HG03196 (cell line): Measurements from ENCODE around the gene CACNA1S.

Experiments used
- ATAC-seq: cut with Tn5 transposase; IDR thresholded peaks from one replicate; pipeline ENCODE4 v1.9.1; 2021; ENCODE audit not compliant: unreplicated experiment

CACNA1S gene

GRCh38 chr1:201119206-201120197 lies 7.3 kb upstream of the CACNA1S start:
- ATAC-seq = no peak

DNA sequence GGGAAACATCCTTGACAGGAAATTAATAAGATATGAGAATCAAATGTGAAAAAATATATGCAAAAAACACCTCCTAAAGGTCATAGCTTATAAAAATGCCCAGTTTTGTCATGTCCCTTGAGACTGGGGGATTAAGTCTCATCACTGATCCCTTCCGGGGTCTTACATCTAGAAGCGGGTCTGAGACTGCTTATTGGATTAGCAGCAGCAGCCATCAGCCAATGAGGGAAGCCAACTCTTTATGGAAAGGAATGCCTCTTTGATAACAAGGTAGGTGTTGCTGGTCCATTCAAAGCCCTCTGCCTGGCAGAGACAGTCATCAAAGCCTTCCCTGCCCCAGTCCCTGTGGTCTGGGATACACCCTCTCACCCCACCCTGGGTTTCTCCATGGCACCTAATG lies 3.9 kb upstream of the CACNA1S start:
- ATAC-seq = no peak

DNA sequence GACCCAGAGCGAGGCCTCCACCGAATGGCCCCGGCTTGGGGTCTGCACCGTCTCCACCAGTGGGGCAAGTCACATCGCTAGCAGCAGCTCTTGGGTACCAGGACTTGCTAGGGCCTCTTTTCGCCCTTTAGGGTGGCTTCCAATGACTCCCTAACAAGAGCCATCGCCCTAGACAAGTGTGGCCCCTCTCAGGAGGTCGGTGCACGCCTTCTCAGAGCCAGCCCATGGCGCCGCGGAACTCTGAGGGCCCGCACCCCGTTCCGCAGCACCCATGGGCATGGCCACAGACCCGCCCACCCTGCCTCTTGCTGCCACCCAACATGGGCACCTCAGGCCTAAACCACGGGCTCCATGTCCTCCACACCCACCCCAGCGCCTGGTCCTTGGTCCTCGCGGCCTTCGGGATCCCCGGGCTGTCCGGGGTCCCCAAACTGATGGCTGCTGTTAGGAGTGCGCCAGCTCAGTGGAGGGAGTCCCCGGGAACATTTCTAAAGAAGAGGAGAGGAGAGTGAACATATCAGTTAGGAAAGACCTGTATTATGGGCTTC lies 3.2 kb upstream of the CACNA1S start:
- ATAC-seq = no peak

- ATAC-seq = peak; percentile 84
Measured at GRCh38 chr1:201114245-201115131, 2.3 kb upstream of the CACNA1S start.

DNA sequence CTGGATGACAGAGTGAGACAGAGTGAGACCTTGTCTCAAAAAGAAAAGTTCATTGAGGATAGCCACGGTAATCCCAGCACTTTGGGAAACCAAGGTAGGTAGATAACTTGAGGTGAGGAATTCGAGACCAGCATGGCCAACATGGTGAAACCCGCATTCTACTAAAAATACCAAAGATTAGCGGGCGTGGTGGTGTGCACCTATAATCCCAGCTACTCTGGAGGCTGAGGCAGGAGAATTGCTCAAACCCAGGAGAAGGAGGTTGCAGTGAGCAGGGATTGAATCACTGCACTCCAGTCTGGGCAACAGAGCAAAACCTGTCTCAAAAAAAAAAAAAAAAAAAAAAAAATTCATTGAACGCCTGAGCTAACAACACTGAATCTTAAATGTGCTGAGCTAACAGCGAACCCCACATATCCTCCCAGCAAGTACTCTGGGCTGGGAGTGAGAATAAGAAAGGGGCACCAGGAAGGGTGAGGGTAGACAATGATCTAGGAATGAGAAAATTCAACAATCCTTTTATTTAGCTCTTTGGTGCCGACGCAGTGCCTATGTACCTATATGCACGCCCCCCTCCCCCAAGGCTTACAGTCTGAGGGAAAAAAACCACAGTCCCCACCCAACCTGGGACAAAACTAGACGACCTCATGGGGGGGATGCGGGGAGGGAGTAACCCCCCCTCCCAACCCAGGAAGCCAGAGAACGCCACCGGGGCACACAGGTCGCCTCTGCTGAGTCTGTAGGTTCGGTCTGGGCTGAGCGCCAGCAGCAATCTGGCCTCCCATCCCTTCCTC lies 1.4 kb upstream of the CACNA1S start:
- no peak for ATAC-seq

- no peak for ATAC-seq
Measured at GRCh38 chr1:201112926-201113325, 700 bp upstream of the CACNA1S start.

DNA sequence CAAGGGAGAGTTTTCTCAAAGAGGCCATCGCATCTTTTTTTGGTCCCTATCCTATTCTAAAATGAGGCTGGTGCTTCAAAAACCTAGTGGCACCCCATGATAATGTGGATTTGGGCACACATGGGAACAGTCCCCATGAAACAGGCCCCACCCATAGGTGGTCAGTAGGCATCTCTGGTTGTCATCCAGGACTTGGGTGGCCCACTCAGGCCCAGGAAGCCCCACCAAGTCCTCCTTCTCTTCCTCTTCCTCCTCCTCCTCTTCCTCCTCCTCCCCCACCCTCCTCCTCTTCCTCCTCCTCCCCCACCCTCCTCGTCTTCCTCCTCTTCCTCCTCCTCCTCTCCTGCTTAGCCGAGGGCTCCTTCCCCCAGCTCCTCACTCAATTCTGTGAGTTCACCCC lies 554 bp downstream of the CACNA1S start:
- ATAC-seq = no peak

GRCh38 chr1:201111156-201111555 lies 1.1 kb downstream of the CACNA1S start:
- ATAC-seq = no peak

DNA sequence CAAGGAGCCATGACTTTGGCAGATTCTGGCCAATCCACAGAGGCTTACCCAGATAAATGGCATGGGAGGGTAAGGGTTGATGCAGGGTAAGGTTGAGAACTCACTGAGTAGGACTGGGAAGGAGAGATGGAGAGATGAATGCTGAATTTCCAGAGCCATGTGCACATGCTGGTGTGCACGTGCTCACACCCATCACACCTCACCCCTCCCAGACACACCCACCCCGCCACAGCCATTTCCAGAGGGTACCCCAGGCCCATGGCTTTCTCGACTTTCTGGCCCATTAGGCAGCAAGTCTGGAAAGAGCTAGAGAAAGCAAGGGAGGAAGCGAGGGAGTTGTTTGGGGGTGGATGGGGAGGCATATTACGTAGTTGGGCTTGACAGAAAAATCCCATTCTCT lies 1.6 kb downstream of the CACNA1S start:
- ATAC-seq = no peak

DNA sequence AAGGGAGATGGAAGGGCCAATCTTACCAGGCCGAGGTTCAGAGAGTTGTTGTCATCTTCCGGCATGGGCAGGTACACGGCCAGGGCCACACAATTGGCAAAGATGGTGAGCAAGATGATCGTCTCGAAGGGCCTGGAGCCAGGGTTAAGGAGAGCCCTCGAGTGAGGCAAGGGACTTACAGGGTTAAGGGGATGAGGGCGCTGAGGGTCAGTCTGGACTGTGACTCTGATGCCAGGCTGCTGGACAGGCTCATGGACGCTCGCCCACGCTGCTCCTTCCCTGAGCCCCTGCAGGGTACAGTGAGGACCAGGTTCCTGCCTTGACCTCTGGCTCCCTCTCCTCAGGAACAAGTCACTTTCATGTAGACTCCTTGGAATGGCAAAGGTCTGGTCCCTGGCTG lies 2.1 kb downstream of the CACNA1S start:
- ATAC-seq = no peak

DNA sequence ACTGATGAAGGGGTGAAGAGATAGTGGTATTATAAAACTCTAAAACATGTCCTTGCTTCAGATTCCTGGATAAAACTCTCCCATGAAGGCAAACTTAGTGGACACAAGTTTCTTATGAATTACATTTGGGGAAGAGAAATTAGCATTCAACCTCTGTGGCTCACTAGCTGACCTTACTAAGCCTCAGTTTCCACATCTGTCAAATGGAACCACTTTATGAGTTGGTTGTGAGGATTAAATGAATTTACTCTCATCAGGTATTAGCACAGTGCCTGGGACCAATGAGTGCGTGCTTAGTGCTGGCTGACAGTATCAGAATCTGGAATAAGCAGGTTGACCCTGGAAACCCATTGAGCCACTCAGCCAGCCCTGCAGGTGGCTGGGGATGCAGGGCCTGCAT lies 2.6 kb downstream of the CACNA1S start:
- ATAC-seq = no peak

DNA sequence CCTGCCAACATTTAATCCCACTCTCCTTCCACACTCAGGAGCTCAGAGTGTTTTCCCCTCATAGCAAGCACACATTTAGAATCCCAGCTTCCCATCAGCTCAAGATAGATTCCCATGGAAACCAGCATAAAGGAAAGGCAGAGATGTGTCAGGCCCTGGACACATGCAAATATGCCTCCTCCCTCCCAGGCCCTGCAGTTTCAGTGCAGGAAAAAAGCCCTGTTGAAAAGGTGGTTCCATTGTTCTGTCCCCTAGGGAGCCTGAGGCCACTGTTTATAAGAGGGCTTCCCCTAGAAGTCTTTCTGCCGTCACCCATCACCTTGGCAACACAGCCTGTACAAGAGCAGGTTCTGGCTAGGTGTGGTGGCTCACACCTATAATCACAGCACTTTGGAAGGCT lies 3.6 kb downstream of the CACNA1S start:
- no peak for ATAC-seq

- ATAC-seq = no peak
Measured at GRCh38 chr1:201105688-201106087, 6.5 kb downstream of the CACNA1S start.

DNA sequence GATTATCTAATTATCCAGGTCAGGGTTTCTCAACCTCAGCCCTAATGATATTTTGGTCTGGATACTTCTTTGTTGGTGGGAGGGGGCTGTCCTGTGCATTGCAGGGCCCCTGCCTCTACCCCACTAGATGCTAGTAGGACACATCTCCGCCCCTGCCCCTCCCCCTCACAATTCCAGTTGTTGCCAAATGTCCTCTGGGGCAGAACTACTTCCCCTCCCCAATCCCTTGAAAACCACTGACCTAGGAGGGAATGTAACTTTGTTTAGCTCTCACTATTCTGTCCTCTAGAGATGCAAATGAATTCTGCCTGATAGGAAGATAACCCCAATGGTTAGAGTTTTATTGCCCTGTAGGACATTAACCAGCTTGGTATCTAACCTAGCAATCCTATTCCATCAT lies 8.1 kb downstream of the CACNA1S start:
- ATAC-seq = no peak

DNA sequence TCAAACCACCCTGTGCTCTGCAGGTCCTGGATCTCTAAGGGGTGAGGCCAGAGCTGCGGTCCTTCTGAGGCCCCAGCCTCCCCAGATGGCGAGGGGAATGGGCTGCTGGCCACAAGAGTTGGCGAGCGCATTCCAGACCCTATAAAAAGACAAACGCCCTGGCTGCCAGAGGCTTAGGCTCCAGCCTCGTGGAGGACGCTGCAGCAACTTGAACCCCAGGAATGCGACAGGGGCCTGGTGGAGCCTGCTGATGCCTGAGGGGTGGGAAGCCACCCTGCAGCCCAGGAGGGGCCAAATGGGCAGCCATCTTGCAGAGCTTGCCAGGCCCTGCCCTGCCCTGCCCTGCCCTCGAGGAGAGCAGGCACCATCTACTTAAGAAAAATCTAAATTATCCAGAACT lies 8.6 kb downstream of the CACNA1S start:
- no peak for ATAC-seq

GRCh38 chr1:201100169-201100930 lies 11.9 kb downstream of the CACNA1S start:
- no peak for ATAC-seq

DNA sequence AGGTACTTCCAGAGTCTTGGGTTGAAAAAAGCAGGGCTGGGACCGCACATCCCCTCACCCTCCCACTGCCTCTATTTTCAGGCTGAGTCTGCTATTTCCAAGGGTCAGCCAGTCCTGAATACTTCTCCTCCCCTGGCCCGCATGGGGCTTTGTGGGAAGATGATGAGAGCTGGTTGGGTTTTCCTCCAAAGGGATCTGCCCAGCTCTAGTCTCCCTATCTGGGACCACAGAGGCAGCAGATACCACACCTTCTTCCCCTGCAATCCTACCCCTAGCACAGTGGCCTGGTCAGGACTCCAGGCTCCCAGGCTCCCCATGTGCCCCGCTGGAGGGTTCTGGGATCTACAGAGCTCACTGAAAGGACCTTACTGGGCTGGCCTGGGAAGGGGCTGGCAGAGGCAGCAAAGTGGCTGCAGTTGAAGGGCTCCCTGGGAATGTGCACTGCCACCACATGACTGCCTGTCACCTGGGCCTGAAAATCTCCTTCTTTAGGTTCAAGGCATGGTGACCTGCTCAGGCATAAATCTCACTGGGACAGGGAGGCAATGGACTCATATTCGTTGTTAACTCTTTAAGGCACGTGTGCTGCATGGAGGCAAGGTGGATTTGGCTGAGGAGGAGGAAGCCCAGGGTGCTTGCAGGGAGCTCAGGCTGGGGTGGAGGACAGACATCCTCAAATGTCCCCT lies 13.1 kb downstream of the CACNA1S start:
- ATAC-seq = no peak

- no peak for ATAC-seq
Measured at GRCh38 chr1:201096977-201097856, 15.0 kb downstream of the CACNA1S start.
